ENCODE data around the gene PANK4. TPM values are rescaled to one million over a fixed set of nuclear protein-coding genes. Genes with fewer than 3 reads are reported as not detected.

Gene PANK4
- total RNA-seq, 2 experiments from 2014 or later, result 86.5 to 88.9 TPM

DNA sequence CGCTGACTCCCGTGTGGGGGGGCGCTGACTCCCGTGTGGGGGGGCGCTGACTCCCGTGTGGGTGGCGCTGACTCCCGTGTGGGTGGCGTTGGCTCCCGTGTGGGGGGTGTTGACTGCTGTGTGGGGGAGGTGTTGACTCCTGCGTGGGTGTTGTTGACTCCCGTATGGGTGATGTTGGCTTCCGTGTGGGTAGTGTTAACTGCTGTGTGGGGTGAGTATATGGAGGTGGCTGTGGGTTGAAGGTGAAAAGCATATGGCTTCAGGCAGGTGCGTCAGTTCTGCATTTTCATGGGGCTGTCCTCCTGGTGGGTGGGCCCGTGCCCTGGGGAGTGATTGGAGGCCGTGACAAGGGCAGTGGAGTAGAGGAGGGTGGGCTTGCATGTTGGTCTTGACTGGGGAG, 42.4 kb downstream of the PANK4 start:
- Mint-ChIP-seq H3K4me3 (no peak overlapping the region), H3K36me3 (peaks cover 2% of the 10 kb centered on the region), H3K27me3 (no peaks in the 10 kb centered on the region), H3K27ac (no peak overlapping the region), H3K9me3 (peaks cover 8% of the 10 kb centered on the region), H3K4me1 (no peaks in the 10 kb centered on the region)
- POLR2A ChIA-PET, result no interaction called here
- no peak for ATAC-seq (ENCODE audit: low read depth)
- DNase-seq, result no peak

DNA sequence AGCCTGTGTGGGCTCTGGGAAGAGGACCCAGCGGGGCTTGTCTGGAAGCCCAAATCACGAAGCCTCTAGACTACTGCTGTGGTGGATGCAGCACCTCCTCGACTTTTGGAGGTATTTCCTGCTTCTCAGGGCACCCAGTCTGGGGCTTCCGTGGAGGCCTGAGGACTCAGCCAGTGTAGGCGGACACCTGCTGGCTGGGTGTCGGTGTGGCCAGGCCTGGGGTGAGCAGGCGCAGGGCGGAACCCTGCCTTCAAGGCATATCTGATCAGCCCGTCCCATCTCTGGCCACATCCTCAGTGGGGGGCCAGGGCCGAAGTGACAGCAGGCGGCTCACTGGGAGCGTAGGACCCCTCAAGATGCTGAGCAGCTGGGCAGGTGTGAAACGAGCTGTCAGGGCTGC, 43.4 kb downstream of the PANK4 start:
- H3K9me3 Mint-ChIP-seq, result peaks cover 6% of the 10 kb centered on the region
- POLR2A ChIA-PET, result no interaction called here
- no peaks in the 10 kb centered on the region for H3K27me3 Mint-ChIP-seq
- no peak overlapping the region for H3K4me3 Mint-ChIP-seq
- no peaks in the 10 kb centered on the region for H3K4me1 Mint-ChIP-seq
- ATAC-seq (ENCODE audit: low read depth) (no peak), DNase-seq (no peak)
- peaks cover 2% of the 10 kb centered on the region for H3K36me3 Mint-ChIP-seq
- no peak overlapping the region for H3K27ac Mint-ChIP-seq

DNA sequence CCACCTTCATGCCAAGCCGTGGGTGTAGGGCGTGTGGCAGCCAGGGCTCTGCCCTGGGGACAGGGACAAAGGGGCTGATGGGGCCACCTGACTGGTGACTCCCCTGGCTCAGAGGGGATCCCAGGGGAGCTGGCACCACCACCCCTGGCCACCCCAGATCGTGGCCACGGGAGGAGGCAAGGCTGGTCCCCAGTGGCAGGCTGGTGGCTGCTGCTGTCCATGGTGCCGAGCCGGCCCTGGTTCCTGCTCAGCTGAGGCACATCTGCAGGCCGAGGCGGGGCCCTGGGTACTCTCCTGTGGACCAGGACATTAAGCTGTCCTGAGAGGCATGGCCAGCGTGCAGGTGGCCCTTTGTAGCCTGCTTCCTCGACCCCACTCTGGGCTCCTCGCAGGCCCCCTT, 43.8 kb downstream of the PANK4 start:
- H3K36me3 Mint-ChIP-seq, result no peaks in the 10 kb centered on the region
- POLR2A ChIA-PET, result no interaction called here
- ATAC-seq (ENCODE audit: low read depth), result no peak

GRCh38 chr1:2481885-2482284, 44.5 kb downstream of the PANK4 start:
- DNase-seq (no peak), ATAC-seq (ENCODE audit: low read depth) (no peak)
- Mint-ChIP-seq H3K4me3 (no peak overlapping the region), H3K27ac (no peak overlapping the region), H3K27me3 (no peaks in the 10 kb centered on the region), H3K9me3 (no peaks in the 10 kb centered on the region), H3K4me1 (no peaks in the 10 kb centered on the region), H3K36me3 (no peaks in the 10 kb centered on the region)
- POLR2A ChIA-PET, result no interaction called here

More for the DNA sequence above, 43.8 kb downstream of the PANK4 start:
- Mint-ChIP-seq H3K4me3 (no peak overlapping the region), H3K27me3 (no peaks in the 10 kb centered on the region), H3K9me3 (peaks cover 1% of the 10 kb centered on the region), H3K4me1 (no peaks in the 10 kb centered on the region), H3K27ac (no peak overlapping the region)
- no peak for DNase-seq

DNA sequence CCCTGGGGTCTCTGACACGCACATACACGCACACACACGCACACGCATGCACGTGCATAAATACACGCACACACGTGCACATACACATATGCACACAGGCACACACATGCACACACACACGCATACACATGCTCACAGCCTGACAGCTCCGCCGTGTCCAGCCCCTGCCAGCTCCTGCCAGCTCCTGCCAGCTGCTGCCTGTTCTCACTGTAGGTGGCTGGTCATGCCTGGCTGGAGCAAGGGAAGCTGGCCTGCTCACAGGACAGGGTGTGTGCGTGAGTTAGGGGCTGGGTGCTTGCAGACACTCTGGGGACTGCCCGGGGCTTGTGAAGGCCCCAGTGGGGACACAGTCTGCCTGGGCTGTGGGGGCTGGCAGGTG, 45.4 kb downstream of the PANK4 start:
- ATAC-seq (ENCODE audit: low read depth), result no peak
- Mint-ChIP-seq H3K4me1 (no peaks in the 10 kb centered on the region), H3K27me3 (no peaks in the 10 kb centered on the region), H3K27ac (no peak overlapping the region), H3K36me3 (no peaks in the 10 kb centered on the region), H3K4me3 (no peak overlapping the region), H3K9me3 (no peaks in the 10 kb centered on the region)
- no peak for DNase-seq
- POLR2A ChIA-PET, result no interaction called here

GRCh38 chr1:2480236-2480985, 46.0 kb downstream of the PANK4 start:
- ATAC-seq (ENCODE audit: low read depth), result no peak
- Mint-ChIP-seq H3K27ac (no peak overlapping the region), H3K4me3 (no peak overlapping the region)

GRCh38 chr1:2479618-2480017, 46.8 kb downstream of the PANK4 start:
- Mint-ChIP-seq H3K36me3 (no peaks in the 10 kb centered on the region), H3K4me3 (no peak overlapping the region), H3K9me3 (no peaks in the 10 kb centered on the region), H3K27ac (no peak overlapping the region), H3K27me3 (no peaks in the 10 kb centered on the region), H3K4me1 (no peaks in the 10 kb centered on the region)
- ATAC-seq (ENCODE audit: low read depth) (no peak), DNase-seq (no peak)
- POLR2A ChIA-PET, result no interaction called here

More at GRCh38 chr1:2480236-2480985, 46.0 kb downstream of the PANK4 start:
- no peaks in the 10 kb centered on the region for H3K4me1 Mint-ChIP-seq
- no peaks in the 10 kb centered on the region for H3K27me3 Mint-ChIP-seq
- POLR2A ChIA-PET, result no interaction called here
- DNase-seq, result no peak
- no peaks in the 10 kb centered on the region for H3K9me3 Mint-ChIP-seq
- no peaks in the 10 kb centered on the region for H3K36me3 Mint-ChIP-seq

DNA sequence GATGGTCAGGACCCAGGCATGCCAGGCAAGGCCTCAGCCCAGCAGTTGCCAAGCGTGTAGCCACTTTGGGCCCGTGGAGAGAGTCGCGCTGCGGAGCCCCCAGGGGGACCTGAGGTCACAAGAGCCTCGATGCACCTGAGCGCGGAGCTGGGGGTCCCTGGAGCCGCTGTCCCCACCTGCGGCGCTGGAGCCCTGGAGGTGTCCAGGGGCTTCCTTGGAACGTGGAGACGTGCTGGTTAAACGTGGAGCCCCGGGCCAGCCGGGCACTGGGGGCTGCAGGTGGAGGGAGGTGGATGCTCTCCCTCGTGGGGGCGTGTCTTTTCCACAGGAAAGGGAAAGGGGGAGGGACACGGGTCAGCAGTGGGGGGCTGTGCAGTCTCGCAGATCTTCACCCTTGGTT, 47.2 kb downstream of the PANK4 start:
- no peak overlapping the region for H3K4me3 Mint-ChIP-seq
- no peaks in the 10 kb centered on the region for H3K9me3 Mint-ChIP-seq
- H3K27ac Mint-ChIP-seq, result no peak overlapping the region
- DNase-seq, result no peak
- POLR2A ChIA-PET, result no interaction called here
- H3K4me1 Mint-ChIP-seq, result no peaks in the 10 kb centered on the region
- H3K36me3 Mint-ChIP-seq, result no peaks in the 10 kb centered on the region
- no peak for ATAC-seq (ENCODE audit: low read depth)
- no peaks in the 10 kb centered on the region for H3K27me3 Mint-ChIP-seq

- no peaks in the 10 kb centered on the region for H3K4me1 Mint-ChIP-seq
- ATAC-seq (ENCODE audit: low read depth) (no peak), DNase-seq (no peak)
- H3K4me3 Mint-ChIP-seq, result no peak overlapping the region
- no peaks in the 10 kb centered on the region for H3K27me3 Mint-ChIP-seq
- H3K9me3 Mint-ChIP-seq, result no peaks in the 10 kb centered on the region
- POLR2A ChIA-PET, result no interaction called here
- H3K27ac Mint-ChIP-seq, result no peak overlapping the region
- no peaks in the 10 kb centered on the region for H3K36me3 Mint-ChIP-seq
Observed at GRCh38 chr1:2477791-2478499, 48.5 kb downstream of the PANK4 start.

DNA sequence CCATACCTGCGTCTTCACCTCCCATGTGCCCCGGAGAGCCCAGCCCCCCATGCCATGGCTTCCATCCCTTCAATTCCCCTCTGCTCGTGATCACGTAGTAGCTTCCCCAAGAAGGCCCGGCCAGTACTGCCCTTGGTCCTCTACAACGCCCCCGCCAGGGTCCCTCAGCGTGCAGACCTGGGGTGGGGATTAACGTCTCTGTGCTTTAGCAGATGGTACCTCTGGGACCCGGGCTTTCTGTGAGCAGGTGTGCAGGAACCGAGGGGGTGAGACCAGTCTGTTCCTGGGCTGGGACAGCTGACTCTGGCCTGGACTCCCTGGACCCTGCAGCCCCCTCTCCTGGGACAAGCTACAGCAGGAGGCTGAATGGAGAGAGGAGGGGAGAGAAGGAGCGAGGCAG, 49.1 kb downstream of the PANK4 start:
- no peaks in the 10 kb centered on the region for H3K36me3 Mint-ChIP-seq
- POLR2A ChIA-PET, result no interaction called here
- no peak for DNase-seq
- no peaks in the 10 kb centered on the region for H3K9me3 Mint-ChIP-seq
- H3K4me3 Mint-ChIP-seq, result no peak overlapping the region
- no peaks in the 10 kb centered on the region for H3K27me3 Mint-ChIP-seq
- no peaks in the 10 kb centered on the region for H3K4me1 Mint-ChIP-seq
- ATAC-seq (ENCODE audit: low read depth), result no peak
- H3K27ac Mint-ChIP-seq, result no peak overlapping the region

- DNase-seq, result no peak
- Mint-ChIP-seq H3K36me3 (no peaks in the 10 kb centered on the region), H3K4me3 (no peak within 1 kb of the TSS), H3K27me3 (no peaks in the 10 kb centered on the region), H3K27ac (no peak within 1 kb of the TSS), H3K9me3 (no peaks in the 10 kb centered on the region), H3K4me1 (no peaks in the 10 kb centered on the region)
- ATAC-seq (ENCODE audit: low read depth), result no peak
- POLR2A ChIA-PET, result no interaction called here
Observed at GRCh38 chr1:2476061-2476999, 50.1 kb downstream of the PANK4 start, which contains the start of gene PLCH2. PLCH2 (plus strand) TSS chr1:2476289; CDS start chr1:2476589, 300 bp downstream.

DNA sequence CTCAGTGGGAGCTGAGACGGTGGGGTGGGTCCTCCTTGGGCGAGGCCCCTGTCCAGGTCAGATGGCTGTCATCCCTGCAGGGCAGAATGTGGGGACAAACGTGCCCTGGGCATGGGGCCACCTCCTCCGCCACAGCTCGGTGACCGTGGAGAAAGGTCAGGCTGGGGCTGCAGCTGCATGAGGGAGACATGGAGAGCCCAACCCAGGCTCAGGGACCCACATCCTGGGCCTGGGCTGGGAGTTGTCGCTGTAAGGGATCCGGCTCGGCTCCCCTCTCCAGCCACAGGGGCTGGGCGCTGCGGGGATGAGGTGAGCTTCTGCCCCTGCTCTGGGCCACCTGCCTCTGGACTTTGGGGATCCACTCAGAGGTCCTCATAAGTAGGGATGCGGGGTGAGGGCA, 50.8 kb downstream of the PANK4 start:
- DNase-seq (no peak), ATAC-seq (ENCODE audit: low read depth) (no peak)
- no peak overlapping the region for H3K27ac Mint-ChIP-seq
- no peaks in the 10 kb centered on the region for H3K36me3 Mint-ChIP-seq
- POLR2A ChIA-PET, result no interaction called here
- H3K9me3 Mint-ChIP-seq, result no peaks in the 10 kb centered on the region
- no peaks in the 10 kb centered on the region for H3K4me1 Mint-ChIP-seq
- no peaks in the 10 kb centered on the region for H3K27me3 Mint-ChIP-seq
- H3K4me3 Mint-ChIP-seq, result no peak overlapping the region

DNA sequence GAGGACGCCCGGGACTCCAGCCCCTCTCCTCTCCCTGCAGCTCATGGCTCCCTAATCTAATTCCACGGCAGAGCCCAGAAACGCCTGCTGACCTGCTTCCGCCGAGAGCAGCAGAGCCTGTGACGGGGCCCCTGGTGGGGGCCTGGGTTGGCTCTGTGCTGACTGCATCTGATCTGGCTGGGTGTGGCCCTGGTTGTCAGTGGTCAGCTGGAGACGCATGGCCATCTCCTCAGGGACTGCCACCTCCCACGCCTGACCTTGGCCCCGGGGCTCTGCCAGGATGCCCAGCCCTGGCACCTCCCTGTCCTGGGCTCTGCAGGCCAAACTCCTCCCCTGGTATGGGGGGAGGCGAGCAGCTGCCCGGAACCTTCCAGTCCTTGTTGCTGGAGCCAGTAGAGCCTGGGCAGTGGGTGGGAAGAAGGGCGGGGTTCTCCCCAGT, 51.4 kb downstream of the PANK4 start:
- Mint-ChIP-seq H3K36me3 (no peaks in the 10 kb centered on the region), H3K4me1 (no peaks in the 10 kb centered on the region), H3K27me3 (no peaks in the 10 kb centered on the region), H3K9me3 (no peaks in the 10 kb centered on the region), H3K27ac (no peak overlapping the region), H3K4me3 (no peak overlapping the region)
- ATAC-seq (ENCODE audit: low read depth) (no peak), DNase-seq (no peak)
- POLR2A ChIA-PET, result no interaction called here

All from activated naive CD8-positive, alpha-beta T cell treated with anti-CD3 and anti-CD28 coated beads, Interleukin-2, amount 10 ng/mL, durations not matched to agents 7 days and 5 days (primary cell).